OCI-LY7 (cell line): Measurements from ENCODE around the gene SLX4.

ENCODE experiments used
- EZH2phosphoT487 ChIP-seq: fragments of 200-600 bp; sonication (generic); IDR thresholded peaks from 2 replicates; pipeline ENCODE4 v1.6.1; 2018; ENCODE audit warnings: low read depth, borderline replicate concordance, mild to moderate bottlenecking, mixed run types, antibody characterized with exemption, low read length, moderate library complexity, mixed read lengths
- TF ChIP-seq, protein P1 (sequence below): fragments of 200-600 bp; sonication (generic); conservative IDR thresholded peaks from 2 replicates; pipeline ENCODE4 v1.5.1; 2014; ENCODE audit warnings: mild to moderate bottlenecking, antibody characterized with exemption, low read length, moderate library complexity, mixed read lengths

- TF ChIP-seq, protein P1, sequence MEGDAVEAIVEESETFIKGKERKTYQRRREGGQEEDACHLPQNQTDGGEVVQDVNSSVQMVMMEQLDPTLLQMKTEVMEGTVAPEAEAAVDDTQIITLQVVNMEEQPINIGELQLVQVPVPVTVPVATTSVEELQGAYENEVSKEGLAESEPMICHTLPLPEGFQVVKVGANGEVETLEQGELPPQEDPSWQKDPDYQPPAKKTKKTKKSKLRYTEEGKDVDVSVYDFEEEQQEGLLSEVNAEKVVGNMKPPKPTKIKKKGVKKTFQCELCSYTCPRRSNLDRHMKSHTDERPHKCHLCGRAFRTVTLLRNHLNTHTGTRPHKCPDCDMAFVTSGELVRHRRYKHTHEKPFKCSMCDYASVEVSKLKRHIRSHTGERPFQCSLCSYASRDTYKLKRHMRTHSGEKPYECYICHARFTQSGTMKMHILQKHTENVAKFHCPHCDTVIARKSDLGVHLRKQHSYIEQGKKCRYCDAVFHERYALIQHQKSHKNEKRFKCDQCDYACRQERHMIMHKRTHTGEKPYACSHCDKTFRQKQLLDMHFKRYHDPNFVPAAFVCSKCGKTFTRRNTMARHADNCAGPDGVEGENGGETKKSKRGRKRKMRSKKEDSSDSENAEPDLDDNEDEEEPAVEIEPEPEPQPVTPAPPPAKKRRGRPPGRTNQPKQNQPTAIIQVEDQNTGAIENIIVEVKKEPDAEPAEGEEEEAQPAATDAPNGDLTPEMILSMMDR = no peak
- no peak for TF ChIP-seq EZH2phosphoT487
Measured at GRCh38 chr16:3549906-3550305, 61.5 kb downstream of the SLX4 start.
